Spleen (tissue), 7 donors: Measurements from ENCODE around the gene PPP1R16B.
A peak's percentile ranks its signal among the peaks of the same experiment; 100 is the strongest.

Source experiments
- CTCF ChIP-seq, 11 experiments: fragments of 200-600 bp in 7 of 11; fragments of 450-650 bp in 4 of 11; sonication (generic) in 4 of 11; IDR thresholded peaks in 8 of 11; conservative IDR thresholded peaks in 3 of 11; 1 replicate in 7 of 11; 2 replicates in 4 of 11; pipeline versions ENCODE4 v1.4.0 to v1.8.0; 2016 to 2021; ENCODE audit warnings: antibody characterized with exemption in 11 of 11, inconsistent platforms in 4 of 11, mild to moderate bottlenecking in 1 of 11
- POLR2AphosphoS5 ChIP-seq, 3 donors: sonication (generic); formaldehyde crosslinking; IDR thresholded peaks; one replicate each; pipeline ENCODE4 v1.5.1; 2017; ENCODE audit warnings: antibody characterized with exemption in 3 of 3
- donor health status: DM: no; HTN: no; CAD: no; lungs with moderate emphysema.
- donor health status: DM: no; HTN: no; CAD: no.
- donor health status: DM: no; HTN: no; CAD: no.

DNA sequence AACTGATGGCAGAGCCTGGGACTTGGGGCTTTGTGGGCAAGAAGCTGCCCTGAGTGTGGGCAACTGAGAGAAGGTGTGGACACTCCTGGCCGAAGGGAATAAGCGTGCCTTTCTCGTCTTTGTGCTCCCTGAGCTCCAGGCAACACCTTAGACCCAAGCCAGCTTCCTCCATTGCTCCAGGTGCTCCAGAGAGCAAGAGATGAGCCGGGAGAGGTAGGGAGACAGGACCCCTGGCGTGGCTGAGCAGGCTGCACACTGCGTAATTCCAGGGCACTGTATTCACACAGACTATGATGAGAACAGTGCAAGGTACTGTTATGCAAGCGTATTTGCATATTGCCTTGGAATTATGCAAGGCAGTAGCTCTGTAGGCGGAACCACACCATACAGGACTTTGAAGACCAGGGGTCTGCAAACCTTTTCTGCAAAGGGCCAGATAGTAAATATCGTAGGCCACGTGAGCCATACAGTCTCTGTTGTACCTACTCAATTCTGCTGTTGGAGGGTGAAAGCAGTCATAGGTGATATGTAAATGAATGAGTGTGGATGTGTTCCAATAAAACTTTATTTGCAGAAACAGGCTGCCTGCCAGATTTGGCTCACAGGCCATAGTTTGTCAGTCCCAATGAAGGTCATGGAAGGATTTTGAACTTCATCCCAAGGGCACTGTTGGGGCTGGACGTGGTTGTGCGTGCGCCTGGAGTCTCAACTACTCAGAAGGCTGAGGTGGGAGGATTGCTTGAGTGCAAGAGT lies 78.7 kb downstream of the PPP1R16B start:
- TF ChIP-seq CTCF (IDR thresholded peaks at IDR 0.05 in 8 of 11, conservative IDR thresholded peaks at IDR 0.05 in 3 of 11) (no peak), POLR2AphosphoS5 (IDR thresholded peaks at IDR 0.05) (peak in 1 of 3 donors; percentile 9)
